K562 (cell line): Measurements from ENCODE around the gene FRMPD4.

Experiments used
- ARNT ChIP-seq, 2 experiments: fragments of 450-650 bp; IDR thresholded peaks; 2 replicates each; pipeline ENCODE4 v1.6.1; 2016; ENCODE audit warnings: mild to moderate bottlenecking in 1 of 2
- BRCA1 ChIP-seq, 2 experiments: fragments of 450-650 bp in 1 of 2; sonication (generic) in 1 of 2; formaldehyde crosslinking in 1 of 2; IDR thresholded peaks; 2 replicates each; pipeline versions ENCODE4 v1.5.0 to v1.6.1; 2017 to 2020; ENCODE audit warnings: mild to moderate bottlenecking in 1 of 2, missing genetic modification reagents in 1 of 2
- CTCF ChIP-seq, 3 experiments: IDR thresholded peaks in 2 of 3; conservative IDR thresholded peaks in 1 of 3; 2 replicates each; pipeline ENCODE4 v1.5.1; 2011 to 2012; ENCODE audit warnings: low read length in 3 of 3, mild to moderate bottlenecking in 3 of 3, control low read depth in 2 of 3, improper control_type of control experiment in 1 of 3, inconsistent platforms in 1 of 3, low read depth in 1 of 3, mixed read lengths in 1 of 3, moderate library complexity in 1 of 3; ENCODE audit not compliant: insufficient read depth in 2 of 3
- ETV6 ChIP-seq, 3 experiments: fragments of 150-350 bp in 1 of 3; sonication (generic) in 1 of 3; formaldehyde crosslinking in 1 of 3; IDR thresholded peaks; 2 replicates each; pipeline versions ENCODE4 v1.6.1 to v1.8.0; 2014 to 2022; ENCODE audit warnings: borderline replicate concordance in 2 of 3, low read depth in 2 of 3, antibody characterized with exemption in 1 of 3, low read length in 1 of 3, mild to moderate bottlenecking in 1 of 3, missing genetic modification reagents in 1 of 3
- NCOR1 ChIP-seq: fragments of 450-650 bp; IDR thresholded peaks from 2 replicates; pipeline ENCODE4 v1.6.1; 2016; ENCODE audit warnings: mild to moderate bottlenecking, moderate library complexity
- NFYB ChIP-seq: IDR thresholded peaks from 2 replicates; pipeline ENCODE4 v1.6.1; 2011; ENCODE audit warnings: mild to moderate bottlenecking, moderate library complexity; ENCODE audit not compliant: insufficient read length; ENCODE audit errors: extremely low read depth
- REST ChIP-seq, 2 experiments: fragments of 450-650 bp; formaldehyde crosslinking in 1 of 2; IDR thresholded peaks; 2 replicates each; pipeline versions ENCODE4 v1.4.0 to v1.6.1; 2014 to 2020; ENCODE audit warnings: mild to moderate bottlenecking in 2 of 2, borderline replicate concordance in 1 of 2, low read depth in 1 of 2
- SP2 ChIP-seq: IDR thresholded peaks from 2 replicates; pipeline ENCODE4 v1.6.1; 2011; ENCODE audit warnings: mild to moderate bottlenecking, low read depth, low read length, moderate library complexity; ENCODE audit not compliant: poor library complexity, severe bottlenecking; ENCODE audit errors: extremely low read depth
- ZFP91 ChIP-seq: sonication (generic); formaldehyde crosslinking; IDR thresholded peaks from 2 replicates; pipeline ENCODE4 v1.8.0; 2022; ENCODE audit warnings: mild to moderate bottlenecking, missing genetic modification reagents
- ZNF551 ChIP-seq: fragments of 250-450 bp; sonication (Bioruptor Pico); IDR thresholded peaks from 2 replicates; pipeline ENCODE4 v1.5.0; 2021; ENCODE audit warnings: mild to moderate bottlenecking, moderate library complexity

GRCh38 chrX:12145402-12145801, 7.1 kb downstream of the FRMPD4 start:
- TF ChIP-seq CTCF (IDR thresholded peaks at IDR 0.05 in 2 of 3, conservative IDR thresholded peaks at IDR 0.05 in 1 of 3; ENCODE audit: insufficient read depth in 2 of 3, low read depth in 1 of 3, low read length in 3 of 3) = no peak
- TF ChIP-seq ETV6 (IDR thresholded peaks at IDR 0.05; ENCODE audit: borderline replicate concordance in 1 of 2, low read depth in 2 of 2, low read length in 1 of 2) = no peak
- no peak for TF ChIP-seq ETV6 (CRISPR knock-in tag; IDR thresholded peaks at IDR 0.05; ENCODE audit: borderline replicate concordance)
- TF ChIP-seq ZNF551 = no peak
- no peak for TF ChIP-seq ARNT (IDR thresholded peaks at IDR 0.05)
- TF ChIP-seq NFYB = no peak
- no peak for TF ChIP-seq NCOR1
- no peak for TF ChIP-seq BRCA1 (IDR thresholded peaks at IDR 0.05)
- TF ChIP-seq BRCA1 (CRISPR knock-in tag; IDR thresholded peaks at IDR 0.05) = no peak
- TF ChIP-seq ZFP91 (CRISPR knock-in tag) = no peak
- TF ChIP-seq REST (IDR thresholded peaks at IDR 0.05; ENCODE audit: borderline replicate concordance) = no peak
- TF ChIP-seq REST (CRISPR knock-in tag; IDR thresholded peaks at IDR 0.05; ENCODE audit: low read depth) = no peak
- no peak for TF ChIP-seq SP2
